ENCODE data around the gene MTMR12.
"Not testable (repeated sequence)": the region's sequence is repeated elsewhere in the genome, so short reads cannot be mapped to it uniquely, and the experiment has no call there.

MTMR12 gene

DNA sequence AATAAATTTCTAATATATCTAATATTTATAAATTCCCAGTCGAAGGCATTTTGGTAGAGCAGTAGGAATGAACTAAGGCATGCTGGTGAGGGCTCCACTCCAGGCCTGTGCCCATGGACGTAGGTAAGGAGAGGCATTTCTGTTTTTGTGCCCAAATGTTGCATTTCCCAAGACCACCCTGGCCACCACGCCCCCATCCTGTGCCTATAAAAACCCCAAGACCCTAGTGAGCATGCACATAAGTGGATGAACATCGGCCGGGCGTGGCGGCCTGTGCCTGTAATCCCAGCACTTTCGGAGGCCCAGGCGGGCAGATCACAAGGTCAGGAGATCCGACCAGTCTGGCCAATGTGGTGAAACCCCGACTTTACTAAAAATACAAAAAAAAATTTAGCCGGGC lies 10.1 kb upstream of the MTMR12 start:
- DNase-seq = no peak

- not testable (repeated sequence) for DNase-seq
Measured at GRCh38 chr5:32321787-32322186, 9.0 kb upstream of the MTMR12 start.

GRCh38 chr5:32320576-32320975 lies 7.8 kb upstream of the MTMR12 start:
- DNase-seq = no peak

DNA sequence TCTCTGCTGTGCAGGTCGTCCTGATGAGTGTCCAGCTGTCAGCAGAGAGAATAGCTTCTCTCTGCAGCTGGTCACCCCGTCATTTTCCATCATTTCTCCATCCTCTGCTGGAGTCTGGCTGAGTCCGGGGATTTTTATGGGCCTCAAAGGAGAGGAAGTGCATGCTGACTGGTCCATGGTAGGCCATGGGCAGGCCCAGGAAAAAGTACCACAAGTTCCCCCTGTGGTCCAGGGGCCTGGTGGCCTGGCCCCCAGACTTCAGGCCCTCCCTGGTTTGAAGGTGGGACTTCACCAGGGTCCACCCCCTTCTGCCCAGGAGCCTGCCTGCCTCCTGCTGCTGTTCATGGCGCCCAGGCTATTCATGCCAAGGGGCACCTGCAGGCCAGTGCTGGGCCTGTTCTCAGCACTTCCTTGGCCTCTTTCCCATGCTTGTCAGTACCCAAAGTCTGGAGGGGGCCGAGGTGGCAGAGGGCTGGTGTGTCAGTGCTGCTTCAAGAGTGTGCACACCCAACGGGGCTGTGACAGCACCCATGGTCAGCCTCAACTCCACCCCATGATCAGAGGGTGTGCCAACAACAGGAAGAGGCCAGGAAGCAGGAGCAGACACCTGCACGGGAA lies 7.3 kb upstream of the MTMR12 start:
- DNase-seq = no peak

DNA sequence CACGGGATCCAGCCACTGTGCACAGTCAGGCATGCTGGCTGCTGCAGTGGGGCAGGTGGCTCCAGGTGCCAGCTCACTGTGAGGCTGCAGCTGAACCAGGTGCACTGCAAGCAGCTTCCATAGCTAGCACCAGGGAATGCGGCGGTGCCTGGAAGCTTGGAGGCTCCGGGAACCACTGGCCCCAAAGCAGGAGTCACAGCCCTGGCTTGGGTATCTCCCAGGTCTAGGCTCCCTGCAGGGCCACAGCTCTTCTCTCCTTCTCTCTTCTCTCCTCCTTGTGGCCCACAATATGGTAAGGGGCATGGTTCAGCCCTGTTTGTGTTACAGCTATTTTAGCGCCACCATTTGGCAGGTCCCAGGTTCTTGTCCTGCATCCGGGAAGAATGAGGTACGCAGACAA lies 6.7 kb upstream of the MTMR12 start:
- DNase-seq = no peak

DNA sequence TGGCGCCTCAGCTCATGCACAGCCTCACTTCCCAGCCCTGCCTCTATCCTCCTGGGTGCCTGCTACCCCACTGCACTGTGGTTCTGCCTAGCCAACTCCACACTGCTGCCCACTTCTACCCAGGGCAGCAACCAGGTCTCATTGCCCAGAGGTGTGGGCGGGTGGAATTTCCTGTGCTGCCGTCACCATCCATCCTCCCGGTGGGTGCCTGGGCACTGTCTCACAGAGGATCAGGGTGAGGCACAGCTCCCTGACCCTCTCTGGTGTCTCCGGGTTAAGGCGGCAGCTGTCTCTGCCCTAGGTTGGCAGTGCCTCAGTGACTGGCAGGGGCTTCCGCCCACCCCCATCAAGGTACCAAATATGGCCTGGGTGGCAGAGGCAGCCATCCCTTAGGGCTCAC lies 4.3 kb upstream of the MTMR12 start:
- no peak for DNase-seq

DNA sequence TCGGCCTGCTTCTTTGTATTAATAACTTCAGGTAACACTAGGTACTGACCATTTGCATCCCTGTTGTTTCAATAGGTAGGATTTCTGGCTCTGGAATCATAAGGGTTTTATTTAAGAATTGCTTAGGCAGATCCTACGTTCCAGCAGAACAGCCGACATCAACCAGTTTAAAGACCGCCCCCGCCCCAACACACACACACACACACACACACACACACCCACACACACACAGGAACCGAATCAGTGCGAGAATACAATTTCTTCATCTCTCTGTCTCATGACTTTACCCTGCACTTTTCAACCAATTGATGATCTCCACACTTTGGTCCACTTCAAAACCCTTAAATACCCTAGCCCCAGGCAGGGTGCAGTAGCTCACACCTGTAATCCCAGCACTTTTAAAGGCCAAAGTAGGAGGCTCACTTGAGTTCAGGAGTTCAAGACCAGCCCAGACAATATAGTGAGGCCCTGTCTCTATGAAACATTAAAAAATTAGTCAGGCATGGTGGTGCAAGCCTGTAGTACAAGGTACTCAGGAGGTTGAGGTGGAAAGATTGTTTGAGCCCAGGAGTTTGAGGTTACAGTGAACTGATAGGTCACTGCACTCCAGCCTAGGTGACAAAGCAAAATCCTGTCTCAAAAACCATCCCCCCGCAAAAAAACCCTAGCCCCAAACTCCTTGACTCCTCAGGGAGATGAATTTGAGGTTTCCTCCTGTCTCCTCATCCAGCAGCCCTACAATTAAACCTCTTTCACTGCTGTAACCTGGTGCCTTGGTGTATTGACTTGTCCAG lies 2.7 kb upstream of the MTMR12 start:
- no peak for DNase-seq

- DNase-seq = no peak
Measured at GRCh38 chr5:32314658-32315057, 1.9 kb upstream of the MTMR12 start.

GRCh38 chr5:32314152-32314488 lies 1.4 kb upstream of the MTMR12 start:
- DNase-seq = not testable (repeated sequence)

- peak; percentile 67 for DNase-seq
Measured at GRCh38 chr5:32312197-32312594, 543 bp downstream of the MTMR12 start.

DNA sequence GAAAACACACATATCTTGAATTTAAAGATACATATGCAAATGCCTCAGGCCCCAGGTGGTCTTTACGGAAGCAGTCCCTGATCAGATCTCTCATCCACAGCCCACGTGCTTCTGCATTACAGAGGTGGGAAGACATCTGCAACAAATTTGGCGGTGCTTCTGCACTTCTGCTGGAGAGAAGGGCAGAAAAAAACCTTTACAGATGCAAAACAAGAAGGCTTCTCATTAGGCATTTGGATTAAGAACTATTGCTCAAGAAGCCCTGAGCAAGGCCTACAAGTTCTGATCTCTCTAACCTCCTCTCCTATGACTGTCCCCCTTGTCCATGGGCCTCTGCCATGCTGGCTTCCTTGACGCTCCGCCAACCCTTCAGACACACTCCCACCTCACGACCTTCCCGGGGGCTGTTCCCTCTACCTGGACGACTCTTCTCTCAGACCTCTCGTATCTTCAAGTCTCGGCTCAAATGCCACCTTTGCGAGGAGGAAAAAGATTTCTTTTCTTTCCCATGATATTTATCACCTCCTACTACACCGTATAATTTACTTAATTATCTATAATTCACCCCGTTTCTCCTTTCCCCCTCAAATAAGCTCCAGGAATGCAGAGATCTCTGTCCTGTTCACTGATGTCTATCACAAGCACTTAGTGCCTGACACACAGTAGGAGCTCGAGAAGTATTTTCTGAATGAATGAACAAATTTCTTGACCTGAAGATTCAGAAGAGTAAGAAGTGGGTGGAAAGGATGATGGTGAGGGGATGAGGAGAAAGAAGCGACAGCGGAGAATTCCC lies 1.1 kb downstream of the MTMR12 start:
- no peak for DNase-seq

- no peak for DNase-seq
Measured at GRCh38 chr5:32309761-32310160, 3.0 kb downstream of the MTMR12 start.

- no peak for DNase-seq
Measured at GRCh38 chr5:32308946-32309345, 3.8 kb downstream of the MTMR12 start.

DNA sequence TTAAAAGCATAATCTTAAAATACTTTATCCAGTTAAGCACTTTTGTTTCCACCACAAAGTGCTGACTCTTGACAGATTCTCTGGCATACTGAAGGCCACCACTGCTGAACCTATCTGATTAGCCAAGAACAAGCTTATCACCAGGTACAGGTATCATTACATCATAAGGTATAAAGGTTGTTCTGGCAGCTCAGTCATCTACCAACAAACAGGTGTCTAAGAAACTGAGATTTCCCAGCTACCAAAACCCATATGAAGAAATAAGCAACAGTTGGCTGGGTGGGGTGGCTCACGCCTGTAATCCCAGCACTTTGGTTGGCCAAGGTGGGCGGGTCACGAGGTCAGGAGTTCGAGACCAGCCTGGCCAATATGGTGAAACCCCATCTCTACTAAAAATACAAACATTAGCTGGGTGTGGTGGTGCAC lies 5.0 kb downstream of the MTMR12 start:
- DNase-seq = no peak

GRCh38 chr5:32304622-32305021 lies 8.1 kb downstream of the MTMR12 start:
- no peak for DNase-seq

DNA sequence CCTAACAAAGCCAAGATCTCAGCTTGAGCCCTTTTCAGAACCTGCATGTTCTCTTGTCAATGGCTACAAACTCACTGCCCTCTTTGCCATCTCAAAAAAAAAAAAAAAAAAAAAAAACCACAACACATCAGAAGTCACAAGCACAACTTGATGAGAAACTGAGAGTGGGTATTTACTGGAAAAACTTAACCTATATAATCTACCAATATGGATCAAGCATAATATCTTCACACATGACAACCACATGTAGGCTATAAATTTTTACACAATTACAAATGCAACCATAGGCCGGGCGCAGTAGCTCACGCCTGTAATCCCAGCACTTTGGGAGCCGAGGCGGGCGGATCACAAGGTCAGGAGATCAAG lies 9.0 kb downstream of the MTMR12 start:
- DNase-seq = no peak

- no peak for DNase-seq
Measured at GRCh38 chr5:32302835-32303754, 9.6 kb downstream of the MTMR12 start.

DNA sequence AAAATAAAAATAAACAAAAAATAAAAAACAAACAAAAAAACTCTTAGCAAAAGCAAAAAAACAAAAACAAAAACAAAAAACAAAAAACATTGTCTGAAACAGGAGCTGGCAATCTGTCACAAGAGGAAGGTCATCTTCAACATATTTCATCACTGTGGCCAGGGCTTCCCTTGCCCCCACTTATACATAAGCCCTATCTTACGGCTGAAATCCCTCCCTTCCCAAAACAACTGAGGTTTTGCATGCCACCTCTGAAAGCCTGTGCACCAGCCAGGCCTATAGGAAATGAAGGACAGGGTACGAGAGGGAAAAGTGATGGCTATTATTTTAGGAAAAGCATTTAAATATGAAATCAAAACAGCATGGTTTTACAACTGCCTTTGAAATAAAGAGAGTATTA lies 10.8 kb downstream of the MTMR12 start:
- no peak for DNase-seq

DNA sequence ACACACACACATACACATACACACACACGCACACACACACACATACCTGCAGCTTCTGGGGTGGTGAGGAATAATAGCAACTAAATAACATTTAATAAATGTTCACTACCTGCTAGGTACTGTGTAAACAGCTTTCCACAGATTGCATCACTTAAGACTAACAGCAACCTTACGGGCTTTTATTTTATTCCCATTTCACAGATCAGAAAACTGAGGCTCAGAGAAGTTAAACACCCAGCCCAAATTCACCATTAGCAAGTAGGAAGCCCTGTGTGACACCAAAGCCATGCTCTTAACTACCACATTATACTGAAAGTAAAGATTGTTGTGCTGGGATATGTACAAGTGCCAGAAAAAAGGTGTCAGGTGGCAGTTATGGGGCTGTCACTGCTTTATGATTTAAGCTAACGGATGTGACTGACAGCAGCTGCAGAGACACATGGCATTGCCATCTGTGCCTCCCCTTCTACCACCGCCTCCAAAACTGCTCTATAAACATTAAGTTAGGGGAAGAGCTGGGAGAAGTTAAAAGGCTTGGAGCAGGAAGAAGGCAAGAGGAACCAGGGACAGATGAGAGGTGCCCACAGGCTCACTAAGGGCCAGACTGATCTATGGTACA lies 13.6 kb downstream of the MTMR12 start:
- DNase-seq = no peak

DNA sequence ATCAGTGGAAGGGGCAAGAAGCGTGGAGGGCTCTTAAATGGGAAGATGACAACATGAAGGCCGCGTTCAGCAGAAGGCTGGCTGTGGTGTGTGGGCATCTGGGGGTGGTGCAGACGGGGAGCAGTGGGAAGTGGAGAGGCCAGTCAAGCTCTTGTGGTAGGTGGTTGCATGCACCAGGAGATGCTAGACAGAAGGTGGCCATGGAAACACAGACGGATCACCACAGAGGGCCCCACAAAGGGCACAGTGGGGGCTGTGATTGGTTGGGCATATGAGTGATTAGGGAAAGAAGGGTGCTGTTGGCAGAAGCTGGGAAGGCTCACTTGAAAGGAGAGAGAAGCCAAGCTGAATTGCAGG lies 14.7 kb downstream of the MTMR12 start:
- no peak for DNase-seq

- DNase-seq = no peak
Measured at GRCh38 chr5:32297181-32298058, 15.3 kb downstream of the MTMR12 start.
